HEK293T (cell line): ENCODE data around the gene SIK2.

Experiments used
- CTCF ChIA-PET: fragments of 350-600 bp; formaldehyde crosslinking; extraction: SDS; loops from one replicate; lab custom pipeline; 2021; ENCODE audit warnings: antibody characterized with exemption, inconsistent platforms; lab: Yijun Ruan, JAX
- POLR2A ChIA-PET: fragments of 350-600 bp; formaldehyde crosslinking; extraction: SDS; loops from one replicate; lab custom pipeline; 2020; ENCODE audit warnings: antibody characterized with exemption, inconsistent platforms; lab: Yijun Ruan, JAX
- DNase-seq: peaks from one replicate; pipeline ENCODE4 v3.0.0; 2012; ENCODE audit warnings: mixed read lengths; ENCODE audit errors: extremely low spot score
- ARNT ChIP-seq: fragments of 450-650 bp; IDR thresholded peaks from 2 replicates; pipeline ENCODE4 v1.6.1; 2017; ENCODE audit warnings: mild to moderate bottlenecking
- BHLHE40 ChIP-seq: fragments of 450-650 bp; IDR thresholded peaks from 2 replicates; pipeline ENCODE4 v1.6.1; 2016; ENCODE audit warnings: mild to moderate bottlenecking, moderate library complexity, borderline replicate concordance
- CTBP1 ChIP-seq: fragments of 450-650 bp; IDR thresholded peaks from 2 replicates; pipeline ENCODE4 v1.6.1; 2016; ENCODE audit warnings: borderline replicate concordance
- ELF4 ChIP-seq: fragments of 450-650 bp; IDR thresholded peaks from 2 replicates; pipeline ENCODE4 v1.6.1; 2017; ENCODE audit warnings: antibody characterized with exemption
- FOXA1 ChIP-seq: fragments of 450-650 bp; IDR thresholded peaks from 2 replicates; pipeline ENCODE4 v1.6.1; 2016; ENCODE audit warnings: mild to moderate bottlenecking
- FOXK2 ChIP-seq: fragments of 450-650 bp; IDR thresholded peaks from 2 replicates; pipeline ENCODE4 v1.6.1; 2016; ENCODE audit warnings: mild to moderate bottlenecking
- FOXM1 ChIP-seq: fragments of 450-650 bp; IDR thresholded peaks from 2 replicates; pipeline ENCODE4 v1.6.1; 2017; ENCODE audit warnings: mild to moderate bottlenecking, borderline replicate concordance
- HDGF ChIP-seq: fragments of 450-650 bp; IDR thresholded peaks from 2 replicates; pipeline ENCODE4 v1.6.1; 2017; ENCODE audit warnings: antibody characterized with exemption, borderline replicate concordance
- L3MBTL2 ChIP-seq: fragments of 450-650 bp; conservative IDR thresholded peaks from 2 replicates; pipeline ENCODE4 v1.6.1; 2016; ENCODE audit warnings: mild to moderate bottlenecking
- LEF1 ChIP-seq: fragments of 450-650 bp; IDR thresholded peaks from 2 replicates; pipeline ENCODE4 v1.6.1; 2017; ENCODE audit warnings: mild to moderate bottlenecking, borderline replicate concordance
- NFRKB ChIP-seq: fragments of 450-650 bp; IDR thresholded peaks from 2 replicates; pipeline ENCODE4 v1.6.1; 2016; ENCODE audit warnings: mild to moderate bottlenecking, moderate library complexity
- SP1 ChIP-seq: fragments of 450-650 bp; IDR thresholded peaks from 2 replicates; pipeline ENCODE4 v1.6.1; 2017
- SUZ12 ChIP-seq: fragments of 450-650 bp; IDR thresholded peaks from 2 replicates; pipeline ENCODE4 v1.6.1; 2016; ENCODE audit warnings: mild to moderate bottlenecking
- TARDBP ChIP-seq: fragments of 450-650 bp; IDR thresholded peaks from 2 replicates; pipeline ENCODE4 v1.6.1; 2016
- ZNF384 ChIP-seq: fragments of 450-650 bp; IDR thresholded peaks from 2 replicates; pipeline ENCODE4 v1.6.1; 2016
- TF ChIP-seq, protein P1 (sequence below): fragments of 450-650 bp; IDR thresholded peaks from 2 replicates; pipeline ENCODE4 v1.6.1; 2016

Gene SIK2

DNA sequence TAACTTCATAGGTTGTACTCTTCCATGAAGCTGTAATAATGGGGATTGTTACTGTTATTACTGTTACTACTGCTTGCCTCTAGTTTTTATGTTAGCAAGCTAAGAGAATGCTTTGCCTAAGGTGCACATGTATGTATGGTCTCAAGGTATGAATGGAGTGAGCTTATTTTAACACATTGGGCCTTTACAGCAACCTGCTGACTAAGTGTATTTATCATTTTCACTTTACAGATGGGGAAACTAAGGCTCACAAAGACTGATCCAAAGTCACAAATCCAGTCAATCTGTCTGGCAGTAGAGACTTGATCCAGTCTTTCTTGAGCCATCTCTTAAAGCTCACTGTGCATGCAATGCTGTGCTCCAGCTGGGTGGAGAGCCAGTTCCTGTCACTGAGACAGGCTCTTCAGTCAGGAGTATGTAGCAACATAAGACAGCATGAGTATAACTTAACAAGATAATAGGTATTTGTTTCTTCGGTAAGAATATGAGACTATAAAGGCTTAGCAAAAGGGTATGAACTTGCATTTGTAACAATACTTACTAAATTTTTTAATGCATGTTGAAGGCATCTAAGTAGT, 97.4 kb downstream of the SIK2 start:
- TF ChIP-seq CTBP1 (no peak), BHLHE40 (no peak), LEF1 (no peak), ARNT (no peak), FOXA1 (no peak), FOXM1 (no peak), TARDBP (no peak), HDGF (no peak)
- POLR2A ChIA-PET: no interaction called here
- DNase-seq: no peak
- CTCF ChIA-PET: no interaction called here

DNA sequence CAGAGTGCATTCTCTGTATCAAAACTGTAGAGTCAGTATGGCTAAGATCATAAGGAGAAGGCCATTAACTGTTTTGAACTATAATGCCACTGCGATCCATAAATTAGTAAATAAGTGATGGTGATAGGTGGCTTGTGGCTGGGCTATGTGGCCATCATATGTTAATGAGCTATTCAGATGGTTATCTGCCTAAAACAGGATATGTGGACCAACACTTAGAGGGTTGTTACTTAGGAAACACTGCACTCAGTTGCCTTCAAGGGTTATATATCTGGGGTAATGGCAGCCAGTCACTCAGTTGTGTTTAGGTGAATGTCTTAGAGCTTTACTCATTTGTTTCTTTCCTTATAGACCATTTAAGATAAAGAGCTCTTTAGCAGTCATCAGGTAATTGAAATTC, 97.9 kb downstream of the SIK2 start:
- ChIA-PET CTCF (no interaction called here), POLR2A (no interaction called here)
- TF ChIP-seq FOXK2 (no peak), SUZ12 (no peak), ARNT (no peak), ZNF384 (no peak), ELF4 (no peak)
- DNase-seq: no peak

DNA sequence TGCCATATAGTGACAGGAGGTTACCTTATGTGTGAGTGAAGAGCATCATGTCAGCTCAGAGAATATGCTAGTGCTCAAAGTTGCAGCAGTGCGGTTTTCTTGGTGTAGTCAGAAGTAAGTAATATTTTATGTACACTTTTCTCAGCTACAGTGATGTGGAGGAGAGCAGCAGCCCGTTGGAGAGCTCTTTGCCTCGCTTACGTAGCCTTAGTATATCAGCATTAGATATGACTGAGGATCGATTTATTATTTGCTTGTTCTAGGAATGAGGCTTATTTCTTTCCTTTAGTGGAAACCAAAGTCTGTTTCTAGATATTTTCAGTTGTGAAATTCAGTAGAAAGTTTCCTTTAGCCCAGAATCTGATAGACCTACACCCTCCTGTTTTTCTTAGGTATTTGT, 100.4 kb downstream of the SIK2 start:
- DNase-seq: no peak
- POLR2A ChIA-PET: no interaction called here
- no peak for TF ChIP-seq NFRKB
- no peak for TF ChIP-seq LEF1
- no peak for TF ChIP-seq HDGF
- TF ChIP-seq SUZ12: no peak
- TF ChIP-seq ARNT: no peak
- TF ChIP-seq SP1: no peak
- no peak for TF ChIP-seq L3MBTL2
- no peak for TF ChIP-seq ELF4
- no peak for TF ChIP-seq BHLHE40
- TF ChIP-seq FOXA1: no peak
- TF ChIP-seq ZNF384: no peak
- CTCF ChIA-PET: no interaction called here

DNA sequence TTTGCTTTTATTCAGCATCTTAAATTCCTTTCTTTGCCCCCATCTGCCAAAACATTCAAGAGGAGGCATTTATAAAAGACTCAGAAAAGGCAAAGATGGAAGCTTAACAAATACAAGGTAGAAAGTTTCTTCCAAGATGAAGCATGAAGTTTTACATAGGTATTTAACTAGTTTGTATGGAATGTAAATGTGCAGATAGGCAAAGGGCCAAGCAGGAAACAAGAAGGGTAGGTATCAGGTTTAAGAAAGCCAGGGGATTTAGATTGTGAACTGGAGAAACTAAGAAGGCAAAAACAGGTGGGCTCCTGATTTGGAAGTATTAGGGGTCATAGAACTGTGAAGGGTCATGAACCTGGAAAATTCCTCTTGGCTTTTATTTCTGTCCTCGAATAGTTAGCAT, 101.3 kb downstream of the SIK2 start:
- DNase-seq: no peak
- POLR2A ChIA-PET: no interaction called here
- TF ChIP-seq HDGF (no peak), BHLHE40 (no peak), SP1 (no peak), ELF4 (no peak), ARNT (no peak)
- TF ChIP-seq, protein P1, sequence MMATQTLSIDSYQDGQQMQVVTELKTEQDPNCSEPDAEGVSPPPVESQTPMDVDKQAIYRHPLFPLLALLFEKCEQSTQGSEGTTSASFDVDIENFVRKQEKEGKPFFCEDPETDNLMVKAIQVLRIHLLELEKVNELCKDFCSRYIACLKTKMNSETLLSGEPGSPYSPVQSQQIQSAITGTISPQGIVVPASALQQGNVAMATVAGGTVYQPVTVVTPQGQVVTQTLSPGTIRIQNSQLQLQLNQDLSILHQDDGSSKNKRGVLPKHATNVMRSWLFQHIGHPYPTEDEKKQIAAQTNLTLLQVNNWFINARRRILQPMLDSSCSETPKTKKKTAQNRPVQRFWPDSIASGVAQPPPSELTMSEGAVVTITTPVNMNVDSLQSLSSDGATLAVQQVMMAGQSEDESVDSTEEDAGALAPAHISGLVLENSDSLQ: no peak
- CTCF ChIA-PET: no interaction called here

DNA sequence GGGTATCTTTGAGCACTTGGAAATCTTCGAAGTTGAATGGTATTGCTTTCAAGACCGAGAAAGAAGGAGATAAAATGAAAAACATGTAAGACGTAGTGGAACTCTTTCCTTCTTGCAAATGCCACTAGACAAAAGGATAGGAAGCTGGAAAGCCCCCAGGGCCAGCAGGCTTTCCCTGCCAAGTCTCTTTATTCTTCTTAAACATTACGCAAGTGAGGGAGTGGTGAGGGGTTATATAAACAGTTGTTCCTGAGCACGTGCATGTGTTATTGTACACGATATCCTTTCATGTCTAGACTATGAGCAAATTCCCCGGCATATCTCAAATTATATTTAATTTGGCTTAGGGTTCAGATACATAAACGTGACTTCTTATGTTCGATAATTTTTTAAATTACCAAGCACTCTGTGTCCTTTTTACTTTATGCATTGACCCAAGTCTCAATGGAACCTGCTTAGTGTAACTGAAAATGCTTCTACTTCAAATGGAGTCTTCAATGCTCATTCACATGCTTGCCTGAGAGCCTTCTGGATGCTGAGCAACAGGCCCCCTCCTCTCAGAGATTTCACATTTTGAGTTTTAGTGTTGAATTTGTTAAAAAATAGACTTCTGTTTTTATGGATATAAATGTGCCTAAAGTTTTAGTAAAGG, 104.9 kb downstream of the SIK2 start:
- POLR2A ChIA-PET: no interaction called here
- no peak for DNase-seq
- CTCF ChIA-PET: no interaction called here
- TF ChIP-seq HDGF: no peak
- no peak for TF ChIP-seq CTBP1
- TF ChIP-seq SP1: no peak
- TF ChIP-seq L3MBTL2: no peak
- TF ChIP-seq, protein P1: no peak
- TF ChIP-seq BHLHE40: no peak
- no peak for TF ChIP-seq FOXM1
- TF ChIP-seq ZNF384: no peak
- TF ChIP-seq ARNT: no peak
- no peak for TF ChIP-seq ELF4
- TF ChIP-seq LEF1: no peak
- no peak for TF ChIP-seq TARDBP

DNA sequence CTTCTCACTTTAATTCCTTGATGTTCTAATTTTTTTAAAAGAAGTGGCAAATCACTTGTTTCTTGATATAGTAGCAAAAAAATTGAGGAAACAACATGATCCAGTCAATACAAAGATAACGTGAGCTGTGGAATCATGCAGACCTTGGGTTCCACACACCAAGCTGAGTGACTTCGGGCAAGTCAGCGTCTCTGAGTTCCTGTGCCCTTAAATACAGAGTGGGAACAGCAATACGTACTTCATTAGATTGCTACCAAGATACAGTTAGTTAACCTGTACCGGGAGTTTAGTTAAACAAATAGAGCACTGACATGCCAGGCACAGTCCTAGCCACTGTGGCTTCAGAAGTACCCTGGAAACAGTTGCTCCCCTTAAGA, 105.4 kb downstream of the SIK2 start:
- ChIA-PET CTCF (no interaction called here), POLR2A (no interaction called here)
- DNase-seq: no peak

More for the DNA sequence above, 105.4 kb downstream of the SIK2 start:
- TF ChIP-seq SUZ12 (no peak), FOXM1 (no peak), ARNT (no peak), L3MBTL2 (no peak), ELF4 (no peak), CTBP1 (no peak), TARDBP (no peak), FOXA1 (no peak), LEF1 (no peak), SP1 (no peak), FOXK2 (no peak), NFRKB (no peak), ZNF384 (no peak), HDGF (no peak)
- TF ChIP-seq, protein P1: no peak
